Measurements from ENCODE around the gene MAP1A. TPM values are rescaled to one million over a fixed set of nuclear protein-coding genes. Genes with fewer than 3 reads are reported as not detected.

The MAP1A gene
- polyA plus RNA-seq, 1 donor from 2014 or later, result 3.4 TPM

DNA sequence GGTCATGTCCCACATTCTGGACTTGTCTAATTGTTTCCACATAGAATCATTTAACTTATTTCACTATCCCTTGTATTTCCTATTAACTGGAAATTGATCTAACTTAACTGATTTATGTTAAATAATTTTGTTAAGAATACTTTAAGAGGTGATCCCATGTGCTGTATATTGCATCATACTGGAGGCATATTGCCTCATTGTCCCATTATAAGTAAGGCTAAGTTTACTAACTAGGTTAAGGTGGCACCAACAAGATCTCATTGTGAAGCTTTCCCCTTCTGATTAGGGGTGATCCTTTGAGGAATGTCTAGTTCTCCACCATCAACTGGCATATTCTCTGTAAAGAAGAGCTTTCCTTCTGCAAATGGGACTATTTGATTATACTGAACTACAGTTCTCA is 24.4 kb downstream of the MAP1A start:
- no peak overlapping the region for H3K9ac ChIP-seq (ENCODE audit: low read length)
- H3K79me2 ChIP-seq (replicated peaks; ENCODE audit: insufficient read depth, low read length), result no peaks in the 10 kb centered on the region
- H2AFZ ChIP-seq (ENCODE audit: low read depth, low read length), result no peak overlapping the region
- H4K20me1 ChIP-seq (ENCODE audit: insufficient read depth), result no peaks in the 10 kb centered on the region
- H3K9me2 ChIP-seq (ENCODE audit: insufficient read depth, low read length), result no peaks in the 10 kb centered on the region
- H3K27me3 ChIP-seq (ENCODE audit: insufficient read depth, low read depth, low read length), result no peaks in the 10 kb centered on the region
- no peaks in the 10 kb centered on the region for H3F3A ChIP-seq (ENCODE audit: insufficient read depth, low read length, poor library complexity, severe bottlenecking)
- no peak overlapping the region for H3K4me2 ChIP-seq (ENCODE audit: low read length)
- TF ChIP-seq, protein P1, sequence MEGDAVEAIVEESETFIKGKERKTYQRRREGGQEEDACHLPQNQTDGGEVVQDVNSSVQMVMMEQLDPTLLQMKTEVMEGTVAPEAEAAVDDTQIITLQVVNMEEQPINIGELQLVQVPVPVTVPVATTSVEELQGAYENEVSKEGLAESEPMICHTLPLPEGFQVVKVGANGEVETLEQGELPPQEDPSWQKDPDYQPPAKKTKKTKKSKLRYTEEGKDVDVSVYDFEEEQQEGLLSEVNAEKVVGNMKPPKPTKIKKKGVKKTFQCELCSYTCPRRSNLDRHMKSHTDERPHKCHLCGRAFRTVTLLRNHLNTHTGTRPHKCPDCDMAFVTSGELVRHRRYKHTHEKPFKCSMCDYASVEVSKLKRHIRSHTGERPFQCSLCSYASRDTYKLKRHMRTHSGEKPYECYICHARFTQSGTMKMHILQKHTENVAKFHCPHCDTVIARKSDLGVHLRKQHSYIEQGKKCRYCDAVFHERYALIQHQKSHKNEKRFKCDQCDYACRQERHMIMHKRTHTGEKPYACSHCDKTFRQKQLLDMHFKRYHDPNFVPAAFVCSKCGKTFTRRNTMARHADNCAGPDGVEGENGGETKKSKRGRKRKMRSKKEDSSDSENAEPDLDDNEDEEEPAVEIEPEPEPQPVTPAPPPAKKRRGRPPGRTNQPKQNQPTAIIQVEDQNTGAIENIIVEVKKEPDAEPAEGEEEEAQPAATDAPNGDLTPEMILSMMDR (IDR thresholded peaks at IDR 0.05; ENCODE audit: poor library complexity, severe bottlenecking), result no peak
- TF ChIP-seq EZH2 (IDR thresholded peaks at IDR 0.05; ENCODE audit: borderline replicate concordance, insufficient read depth, low read length, poor library complexity, severe bottlenecking), result no peak
- no peaks in the 10 kb centered on the region for H3K9me3 ChIP-seq (ENCODE audit: low read length)
- H3K4me3 ChIP-seq (ENCODE audit: low read length), result no peak overlapping the region
- H3K27ac ChIP-seq (ENCODE audit: low read length), result no peak overlapping the region
- no peaks in the 10 kb centered on the region for H3K36me3 ChIP-seq (ENCODE audit: insufficient read depth, low read length)

DNA sequence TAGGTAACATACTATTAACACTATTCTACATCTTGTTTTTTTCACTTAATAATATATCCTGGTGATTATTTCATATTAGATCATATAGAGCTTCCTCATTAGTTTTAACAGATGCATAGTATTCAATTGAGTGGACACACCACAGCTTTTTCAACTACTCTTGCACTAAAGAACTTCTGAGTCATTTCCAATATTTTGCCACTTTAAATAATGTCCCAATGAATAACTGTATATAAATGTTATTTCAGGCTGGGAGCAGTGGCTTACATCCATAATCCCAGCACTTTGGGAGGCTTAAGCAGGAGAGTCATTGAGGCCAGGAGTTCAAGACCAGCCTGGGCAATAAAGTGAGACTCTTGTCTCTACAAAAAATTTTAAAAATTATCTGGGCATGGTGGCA is 26.9 kb downstream of the MAP1A start:
- H3K27ac ChIP-seq (ENCODE audit: low read length), result no peak overlapping the region
- H3K4me2 ChIP-seq (ENCODE audit: low read length), result no peak overlapping the region
- H3K9me2 ChIP-seq (ENCODE audit: insufficient read depth, low read length), result no peaks in the 10 kb centered on the region
- no peaks in the 10 kb centered on the region for H3K27me3 ChIP-seq (ENCODE audit: insufficient read depth, low read depth, low read length)
- H3K79me2 ChIP-seq (replicated peaks; ENCODE audit: insufficient read depth, low read length), result no peaks in the 10 kb centered on the region
- H3K9ac ChIP-seq (ENCODE audit: low read length), result no peak overlapping the region
- no peaks in the 10 kb centered on the region for H3K36me3 ChIP-seq (ENCODE audit: insufficient read depth, low read length)
- peaks cover 5% of the 10 kb centered on the region for H3K9me3 ChIP-seq (ENCODE audit: low read length)
- TF ChIP-seq MXI1 (conservative IDR thresholded peaks at IDR 0.05; ENCODE audit: poor library complexity, severe bottlenecking) (no peak), RAD21 (conservative IDR thresholded peaks at IDR 0.05) (no peak), EP300 (conservative IDR thresholded peaks at IDR 0.05; ENCODE audit: poor library complexity, severe bottlenecking) (no peak), SMC3 (conservative IDR thresholded peaks at IDR 0.05; ENCODE audit: poor library complexity) (no peak), POLR2AphosphoS5 (IDR thresholded peaks at IDR 0.05) (no peak), TAF1 (IDR thresholded peaks at IDR 0.05; ENCODE audit: low read depth) (no peak), EZH2 (IDR thresholded peaks at IDR 0.05; ENCODE audit: borderline replicate concordance, insufficient read depth, low read length, poor library complexity, severe bottlenecking) (no peak)
- TF ChIP-seq, protein P2, sequence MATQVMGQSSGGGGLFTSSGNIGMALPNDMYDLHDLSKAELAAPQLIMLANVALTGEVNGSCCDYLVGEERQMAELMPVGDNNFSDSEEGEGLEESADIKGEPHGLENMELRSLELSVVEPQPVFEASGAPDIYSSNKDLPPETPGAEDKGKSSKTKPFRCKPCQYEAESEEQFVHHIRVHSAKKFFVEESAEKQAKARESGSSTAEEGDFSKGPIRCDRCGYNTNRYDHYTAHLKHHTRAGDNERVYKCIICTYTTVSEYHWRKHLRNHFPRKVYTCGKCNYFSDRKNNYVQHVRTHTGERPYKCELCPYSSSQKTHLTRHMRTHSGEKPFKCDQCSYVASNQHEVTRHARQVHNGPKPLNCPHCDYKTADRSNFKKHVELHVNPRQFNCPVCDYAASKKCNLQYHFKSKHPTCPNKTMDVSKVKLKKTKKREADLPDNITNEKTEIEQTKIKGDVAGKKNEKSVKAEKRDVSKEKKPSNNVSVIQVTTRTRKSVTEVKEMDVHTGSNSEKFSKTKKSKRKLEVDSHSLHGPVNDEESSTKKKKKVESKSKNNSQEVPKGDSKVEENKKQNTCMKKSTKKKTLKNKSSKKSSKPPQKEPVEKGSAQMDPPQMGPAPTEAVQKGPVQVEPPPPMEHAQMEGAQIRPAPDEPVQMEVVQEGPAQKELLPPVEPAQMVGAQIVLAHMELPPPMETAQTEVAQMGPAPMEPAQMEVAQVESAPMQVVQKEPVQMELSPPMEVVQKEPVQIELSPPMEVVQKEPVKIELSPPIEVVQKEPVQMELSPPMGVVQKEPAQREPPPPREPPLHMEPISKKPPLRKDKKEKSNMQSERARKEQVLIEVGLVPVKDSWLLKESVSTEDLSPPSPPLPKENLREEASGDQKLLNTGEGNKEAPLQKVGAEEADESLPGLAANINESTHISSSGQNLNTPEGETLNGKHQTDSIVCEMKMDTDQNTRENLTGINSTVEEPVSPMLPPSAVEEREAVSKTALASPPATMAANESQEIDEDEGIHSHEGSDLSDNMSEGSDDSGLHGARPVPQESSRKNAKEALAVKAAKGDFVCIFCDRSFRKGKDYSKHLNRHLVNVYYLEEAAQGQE (IDR thresholded peaks at IDR 0.05; ENCODE audit: borderline replicate concordance), result no peak
- TF ChIP-seq, protein P1 (IDR thresholded peaks at IDR 0.05; ENCODE audit: poor library complexity, severe bottlenecking), result no peak
- no peak overlapping the region for H3K4me3 ChIP-seq (ENCODE audit: low read length)
- H4K20me1 ChIP-seq (ENCODE audit: insufficient read depth), result no peaks in the 10 kb centered on the region
- H2AFZ ChIP-seq (ENCODE audit: low read depth, low read length), result no peak overlapping the region
- H3F3A ChIP-seq (ENCODE audit: insufficient read depth, low read length, poor library complexity, severe bottlenecking), result no peaks in the 10 kb centered on the region

All from neural cell (in vitro differentiated cells).